Panc1 (cell line): ENCODE measurements around the gene PAK1. TPM values are rescaled to one million over a fixed set of nuclear protein-coding genes. Genes with fewer than 3 reads are reported as not detected.

Experiments
- ATAC-seq: fragments of 200-7000 bp; cut with Tn5 transposase; 2 replicates; pipeline ENCODE4 v1.9.1; 2020; ENCODE audit warnings: mild to moderate bottlenecking, moderate library complexity
- BruUV-seq: library from RNA; stranded (reverse); fragments of 400-500 nt; replicated peaks from 2 replicates; lab custom pipeline; 2021; lab: Mats Ljungman, UMichigan
- CTCF ChIA-PET: fragments of 300-600 bp; sonication (Branson Sonifier 250); formaldehyde crosslinking; loops from one replicate; lab custom pipeline; 2022; ENCODE audit warnings: antibody characterized with exemption; lab: Charles Lee
- POLR2A ChIA-PET: fragments of 300-600 bp; sonication (Branson Sonifier 250); formaldehyde crosslinking; loops from one replicate; lab custom pipeline; 2022; ENCODE audit warnings: antibody characterized with exemption; lab: Charles Lee
- DNase-seq: peaks from one replicate; pipeline ENCODE4 v3.0.0-alpha.2; 2010; ENCODE audit warnings: low read depth, low spot score
- H3K27ac ChIP-seq: 2 replicates; pipeline ENCODE4 v1.5.1; 2011; ENCODE audit warnings: mild to moderate bottlenecking, low read length, inconsistent platforms
- H3K27me3 ChIP-seq: fragments of 200-500 bp; sonication (Bioruptor generic); 2 replicates; pipeline ENCODE4 v1.6.0; 2014; ENCODE audit warnings: low read length, inconsistent platforms; ENCODE audit not compliant: control insufficient read depth, insufficient read depth
- H3K36me3 ChIP-seq: fragments of 200-500 bp; sonication (Bioruptor generic); 2 replicates; pipeline ENCODE4 v1.5.1; 2014; ENCODE audit warnings: inconsistent platforms, mild to moderate bottlenecking, low read length, moderate library complexity; ENCODE audit not compliant: control insufficient read depth, insufficient read depth
- H3K4me1 ChIP-seq: 2 replicates; pipeline ENCODE4 v1.5.1; 2011; ENCODE audit warnings: inconsistent platforms, mild to moderate bottlenecking, low read length, moderate library complexity; ENCODE audit not compliant: control insufficient read depth, insufficient read depth
- H3K4me3 ChIP-seq, 2 experiments: 2 replicates each; pipeline ENCODE4 v1.5.1; 2011 to 2012; ENCODE audit warnings: low read depth in 2 of 2, low read length in 2 of 2, mild to moderate bottlenecking in 2 of 2, inconsistent platforms in 1 of 2, moderate library complexity in 1 of 2
- H3K9me3 ChIP-seq: fragments of 200-500 bp; sonication (Bioruptor generic); 2 replicates; pipeline ENCODE4 v1.5.1; 2014; ENCODE audit warnings: low read depth, mild to moderate bottlenecking, inconsistent platforms, low read length, moderate library complexity; ENCODE audit not compliant: control insufficient read depth, insufficient read depth
- POLR2AphosphoS5 ChIP-seq: IDR thresholded peaks from 2 replicates; pipeline ENCODE4 v1.6.1; 2012; ENCODE audit warnings: mild to moderate bottlenecking, low read depth, low read length, moderate library complexity
- SIN3A ChIP-seq: IDR thresholded peaks from 2 replicates; pipeline ENCODE4 v1.6.1; 2012; ENCODE audit warnings: low read depth, mild to moderate bottlenecking, low read length, moderate library complexity, borderline replicate concordance; ENCODE audit not compliant: insufficient read depth
- TCF7L2 ChIP-seq: IDR thresholded peaks from 2 replicates; pipeline ENCODE4 v1.6.1; 2011; ENCODE audit warnings: mild to moderate bottlenecking, low read depth, low read length, inconsistent platforms
- in situ Hi-C: cut with HindIII; loops from 2 replicates; pipeline ENCODE4 v1.10.0; 2016; ENCODE audit warnings: low sequenced_read_pairs, low pct_unique_long_range_greater_than_20kb
- intact Hi-C: fragments of 100-400 bp; cut with micrococcal nuclease; formaldehyde crosslinking; loops from one replicate; pipeline ENCODE4 v1.10.0; 2022; ENCODE audit not compliant: unreplicated experiment
- total RNA-seq: library from RNA; stranded (reverse); gene quantifications from one replicate; pipeline ENCODE4 v1.2.1, GENCODE V29; 2021; ENCODE audit not compliant: unreplicated experiment
- TF ChIP-seq, protein P1 (sequence below): fragments of 450-650 bp; IDR thresholded peaks from 2 replicates; pipeline ENCODE4 v1.5.1; 2017; ENCODE audit warnings: mild to moderate bottlenecking
- TF ChIP-seq, protein P2 (sequence below), 2 experiments: IDR thresholded peaks; 2 replicates each; pipeline ENCODE4 v1.6.1; 2011 to 2012; ENCODE audit warnings: low read depth in 2 of 2, control low read depth in 1 of 2, low read length in 1 of 2, mild to moderate bottlenecking in 1 of 2, moderate library complexity in 1 of 2; ENCODE audit not compliant: insufficient read depth in 1 of 2

The PAK1 gene
- total RNA-seq, 1 experiment from 2014 or later: 38.2 TPM

DNA sequence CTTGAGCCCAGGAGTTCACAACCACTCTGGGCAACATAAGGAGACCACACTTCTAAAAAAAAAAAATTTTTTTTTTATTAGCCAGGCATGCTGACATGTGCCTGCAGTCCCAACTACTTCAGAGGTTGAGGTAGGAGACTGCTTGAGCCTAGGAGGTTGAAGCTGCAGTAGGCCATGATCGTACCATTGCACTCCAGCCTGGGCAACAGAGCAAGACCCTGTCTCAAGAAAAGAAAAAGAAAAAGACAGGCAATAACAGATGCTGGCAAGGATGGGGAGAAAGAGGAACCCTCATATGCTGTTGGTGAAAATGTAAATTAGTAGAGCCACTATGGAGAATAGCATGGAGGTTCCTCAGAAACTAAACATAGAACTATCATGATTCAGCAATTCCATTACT lies 64.8 kb downstream of the PAK1 start:
- H3K9me3 ChIP-seq: no peaks in the 10 kb centered on the region
- CTCF ChIA-PET: no interaction called here
- POLR2A ChIA-PET: no interaction called here
- BruUV-seq: no TSS peak
- no peak for ATAC-seq
- no peak for TF ChIP-seq TCF7L2
- TF ChIP-seq, protein P1, sequence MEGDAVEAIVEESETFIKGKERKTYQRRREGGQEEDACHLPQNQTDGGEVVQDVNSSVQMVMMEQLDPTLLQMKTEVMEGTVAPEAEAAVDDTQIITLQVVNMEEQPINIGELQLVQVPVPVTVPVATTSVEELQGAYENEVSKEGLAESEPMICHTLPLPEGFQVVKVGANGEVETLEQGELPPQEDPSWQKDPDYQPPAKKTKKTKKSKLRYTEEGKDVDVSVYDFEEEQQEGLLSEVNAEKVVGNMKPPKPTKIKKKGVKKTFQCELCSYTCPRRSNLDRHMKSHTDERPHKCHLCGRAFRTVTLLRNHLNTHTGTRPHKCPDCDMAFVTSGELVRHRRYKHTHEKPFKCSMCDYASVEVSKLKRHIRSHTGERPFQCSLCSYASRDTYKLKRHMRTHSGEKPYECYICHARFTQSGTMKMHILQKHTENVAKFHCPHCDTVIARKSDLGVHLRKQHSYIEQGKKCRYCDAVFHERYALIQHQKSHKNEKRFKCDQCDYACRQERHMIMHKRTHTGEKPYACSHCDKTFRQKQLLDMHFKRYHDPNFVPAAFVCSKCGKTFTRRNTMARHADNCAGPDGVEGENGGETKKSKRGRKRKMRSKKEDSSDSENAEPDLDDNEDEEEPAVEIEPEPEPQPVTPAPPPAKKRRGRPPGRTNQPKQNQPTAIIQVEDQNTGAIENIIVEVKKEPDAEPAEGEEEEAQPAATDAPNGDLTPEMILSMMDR: no peak
- no peak for TF ChIP-seq SIN3A
- TF ChIP-seq POLR2AphosphoS5: no peak
- TF ChIP-seq, protein P2, sequence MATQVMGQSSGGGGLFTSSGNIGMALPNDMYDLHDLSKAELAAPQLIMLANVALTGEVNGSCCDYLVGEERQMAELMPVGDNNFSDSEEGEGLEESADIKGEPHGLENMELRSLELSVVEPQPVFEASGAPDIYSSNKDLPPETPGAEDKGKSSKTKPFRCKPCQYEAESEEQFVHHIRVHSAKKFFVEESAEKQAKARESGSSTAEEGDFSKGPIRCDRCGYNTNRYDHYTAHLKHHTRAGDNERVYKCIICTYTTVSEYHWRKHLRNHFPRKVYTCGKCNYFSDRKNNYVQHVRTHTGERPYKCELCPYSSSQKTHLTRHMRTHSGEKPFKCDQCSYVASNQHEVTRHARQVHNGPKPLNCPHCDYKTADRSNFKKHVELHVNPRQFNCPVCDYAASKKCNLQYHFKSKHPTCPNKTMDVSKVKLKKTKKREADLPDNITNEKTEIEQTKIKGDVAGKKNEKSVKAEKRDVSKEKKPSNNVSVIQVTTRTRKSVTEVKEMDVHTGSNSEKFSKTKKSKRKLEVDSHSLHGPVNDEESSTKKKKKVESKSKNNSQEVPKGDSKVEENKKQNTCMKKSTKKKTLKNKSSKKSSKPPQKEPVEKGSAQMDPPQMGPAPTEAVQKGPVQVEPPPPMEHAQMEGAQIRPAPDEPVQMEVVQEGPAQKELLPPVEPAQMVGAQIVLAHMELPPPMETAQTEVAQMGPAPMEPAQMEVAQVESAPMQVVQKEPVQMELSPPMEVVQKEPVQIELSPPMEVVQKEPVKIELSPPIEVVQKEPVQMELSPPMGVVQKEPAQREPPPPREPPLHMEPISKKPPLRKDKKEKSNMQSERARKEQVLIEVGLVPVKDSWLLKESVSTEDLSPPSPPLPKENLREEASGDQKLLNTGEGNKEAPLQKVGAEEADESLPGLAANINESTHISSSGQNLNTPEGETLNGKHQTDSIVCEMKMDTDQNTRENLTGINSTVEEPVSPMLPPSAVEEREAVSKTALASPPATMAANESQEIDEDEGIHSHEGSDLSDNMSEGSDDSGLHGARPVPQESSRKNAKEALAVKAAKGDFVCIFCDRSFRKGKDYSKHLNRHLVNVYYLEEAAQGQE (IDR thresholded peaks at IDR 0.05; ENCODE audit: insufficient read depth in 1 of 2, low read depth in 2 of 2, low read length in 1 of 2): no peak
- H3K4me1 ChIP-seq: peaks cover 21% of the 10 kb centered on the region
- H3K36me3 ChIP-seq: no peaks in the 10 kb centered on the region
- no peak overlapping the region for H3K27ac ChIP-seq
- intact Hi-C loops: no loop called here
- no peak for DNase-seq
- in situ Hi-C loops: no loop called here
- H3K4me3 ChIP-seq: no peak overlapping the region
- no peaks in the 10 kb centered on the region for H3K27me3 ChIP-seq

DNA sequence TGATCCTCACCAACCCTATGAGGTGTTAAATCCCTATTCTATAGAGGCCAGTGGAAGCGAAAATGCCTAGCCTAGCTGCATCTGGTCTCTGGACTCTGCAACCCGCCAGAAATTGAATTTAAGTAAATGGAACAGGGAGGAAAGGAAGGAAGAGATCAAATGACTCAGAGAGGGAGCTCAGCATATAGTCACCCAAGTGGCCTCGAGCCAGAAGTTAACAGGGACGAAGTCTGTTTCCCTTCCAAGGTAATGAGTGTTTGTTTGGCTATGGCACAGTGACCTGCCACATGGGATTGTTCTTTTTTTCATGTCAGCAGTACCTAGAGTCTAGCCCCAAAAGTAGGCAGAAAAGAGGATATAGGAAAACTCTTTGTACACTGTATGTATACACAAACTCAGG lies 66.3 kb downstream of the PAK1 start:
- Histone ChIP-seq H3K9me3 (no peaks in the 10 kb centered on the region), H3K27ac (peak overlapping the region; percentile 23; the same call in 1 of the 2 replicates), H3K27me3 (no peaks in the 10 kb centered on the region), H3K4me1 (peaks cover 21% of the 10 kb centered on the region), H3K4me3 (peak overlapping the region in 1 of 2 experiments; percentile 12; a peak in 2 of 4 replicates), H3K36me3 (no peaks in the 10 kb centered on the region)
- ChIA-PET CTCF (no interaction called here), POLR2A (no interaction called here)
- no TSS peak for BruUV-seq
- TF ChIP-seq POLR2AphosphoS5 (no peak), TCF7L2 (no peak), SIN3A (no peak)
- TF ChIP-seq, protein P2 (IDR thresholded peaks at IDR 0.05; ENCODE audit: insufficient read depth in 1 of 2, low read depth in 2 of 2, low read length in 1 of 2): no peak
- TF ChIP-seq, protein P1: no peak
- DNase-seq (peak; percentile 94), ATAC-seq (peak; percentile 70)
- intact Hi-C loops (no loop called here), in situ Hi-C loops (no loop called here)
